ENCODE measurements around the gene SLCO4A1. TPM values are rescaled to one million over a fixed set of nuclear protein-coding genes. Genes with fewer than 3 reads are reported as not detected.

SLCO4A1 gene
- total RNA-seq, 4 donors from 2014 or later, result 26.1 to 67.4 (median 55.6) TPM

DNA sequence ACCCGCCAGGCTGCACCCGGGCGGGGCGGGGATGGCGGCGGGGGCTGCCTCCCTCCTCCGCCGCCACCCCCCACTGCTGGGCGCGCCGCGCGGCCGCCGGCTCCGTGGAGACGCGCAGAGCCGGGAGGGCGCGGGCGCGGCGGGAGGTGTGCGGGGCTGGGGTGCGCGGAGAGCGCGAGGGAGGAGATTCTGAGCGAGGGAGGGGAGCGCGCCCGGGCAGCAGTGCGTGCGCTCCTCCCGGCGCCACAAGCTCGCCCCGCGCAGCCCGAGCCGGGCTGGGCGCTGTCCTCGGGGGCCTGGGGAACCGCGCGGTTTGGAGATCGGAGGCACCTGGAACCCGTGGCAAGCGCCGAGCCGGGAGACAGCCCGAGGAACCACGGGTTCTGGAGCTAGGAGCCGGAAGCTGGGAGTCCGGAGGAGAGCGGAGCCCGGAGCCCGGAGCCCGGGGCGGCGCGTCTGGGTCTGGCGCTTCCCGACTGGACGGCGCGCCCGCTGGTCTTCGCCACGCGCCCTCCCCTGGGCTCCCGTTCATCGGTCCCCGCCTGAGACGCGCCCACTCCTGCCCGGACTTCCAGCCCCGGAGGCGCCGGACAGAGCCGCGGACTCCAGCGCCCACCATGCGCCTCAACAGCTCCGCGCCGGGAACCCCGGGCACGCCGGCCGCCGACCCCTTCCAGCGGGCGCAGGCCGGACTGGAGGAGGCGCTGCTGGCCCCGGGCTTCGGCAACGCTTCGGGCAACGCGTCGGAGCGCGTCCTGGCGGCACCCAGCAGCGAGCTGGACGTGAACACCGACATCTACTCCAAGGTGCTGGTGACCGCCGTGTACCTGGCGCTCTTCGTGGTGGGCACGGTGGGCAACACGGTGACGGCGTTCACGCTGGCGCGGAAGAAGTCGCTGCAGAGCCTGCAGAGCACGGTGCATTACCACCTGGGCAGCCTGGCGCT lies 66.6 kb downstream of the SLCO4A1 start, which contains the start of gene NTSR1:
Gene NTSR1 (plus strand): TSS at position 246 of the 946 bp plus-strand sequence. CDS start 372 bp downstream, at position 618.
- DNase-seq (ENCODE audit: low spot score), result no peak
- TF ChIP-seq, protein P1, sequence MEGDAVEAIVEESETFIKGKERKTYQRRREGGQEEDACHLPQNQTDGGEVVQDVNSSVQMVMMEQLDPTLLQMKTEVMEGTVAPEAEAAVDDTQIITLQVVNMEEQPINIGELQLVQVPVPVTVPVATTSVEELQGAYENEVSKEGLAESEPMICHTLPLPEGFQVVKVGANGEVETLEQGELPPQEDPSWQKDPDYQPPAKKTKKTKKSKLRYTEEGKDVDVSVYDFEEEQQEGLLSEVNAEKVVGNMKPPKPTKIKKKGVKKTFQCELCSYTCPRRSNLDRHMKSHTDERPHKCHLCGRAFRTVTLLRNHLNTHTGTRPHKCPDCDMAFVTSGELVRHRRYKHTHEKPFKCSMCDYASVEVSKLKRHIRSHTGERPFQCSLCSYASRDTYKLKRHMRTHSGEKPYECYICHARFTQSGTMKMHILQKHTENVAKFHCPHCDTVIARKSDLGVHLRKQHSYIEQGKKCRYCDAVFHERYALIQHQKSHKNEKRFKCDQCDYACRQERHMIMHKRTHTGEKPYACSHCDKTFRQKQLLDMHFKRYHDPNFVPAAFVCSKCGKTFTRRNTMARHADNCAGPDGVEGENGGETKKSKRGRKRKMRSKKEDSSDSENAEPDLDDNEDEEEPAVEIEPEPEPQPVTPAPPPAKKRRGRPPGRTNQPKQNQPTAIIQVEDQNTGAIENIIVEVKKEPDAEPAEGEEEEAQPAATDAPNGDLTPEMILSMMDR (IDR thresholded peaks at IDR 0.05), result no peak
- ATAC-seq (ENCODE audit: low FRiP score), result no peak

DNA sequence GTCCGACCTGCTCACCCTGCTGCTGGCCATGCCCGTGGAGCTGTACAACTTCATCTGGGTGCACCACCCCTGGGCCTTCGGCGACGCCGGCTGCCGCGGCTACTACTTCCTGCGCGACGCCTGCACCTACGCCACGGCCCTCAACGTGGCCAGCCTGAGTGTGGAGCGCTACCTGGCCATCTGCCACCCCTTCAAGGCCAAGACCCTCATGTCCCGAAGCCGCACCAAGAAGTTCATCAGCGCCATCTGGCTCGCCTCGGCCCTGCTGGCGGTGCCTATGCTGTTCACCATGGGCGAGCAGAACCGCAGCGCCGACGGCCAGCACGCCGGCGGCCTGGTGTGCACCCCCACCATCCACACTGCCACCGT lies 67.2 kb downstream of the SLCO4A1 start:
- DNase-seq (ENCODE audit: low spot score) (no peak), ATAC-seq (ENCODE audit: low FRiP score) (no peak)
- TF ChIP-seq, protein P1 (IDR thresholded peaks at IDR 0.05), result no peak

DNA sequence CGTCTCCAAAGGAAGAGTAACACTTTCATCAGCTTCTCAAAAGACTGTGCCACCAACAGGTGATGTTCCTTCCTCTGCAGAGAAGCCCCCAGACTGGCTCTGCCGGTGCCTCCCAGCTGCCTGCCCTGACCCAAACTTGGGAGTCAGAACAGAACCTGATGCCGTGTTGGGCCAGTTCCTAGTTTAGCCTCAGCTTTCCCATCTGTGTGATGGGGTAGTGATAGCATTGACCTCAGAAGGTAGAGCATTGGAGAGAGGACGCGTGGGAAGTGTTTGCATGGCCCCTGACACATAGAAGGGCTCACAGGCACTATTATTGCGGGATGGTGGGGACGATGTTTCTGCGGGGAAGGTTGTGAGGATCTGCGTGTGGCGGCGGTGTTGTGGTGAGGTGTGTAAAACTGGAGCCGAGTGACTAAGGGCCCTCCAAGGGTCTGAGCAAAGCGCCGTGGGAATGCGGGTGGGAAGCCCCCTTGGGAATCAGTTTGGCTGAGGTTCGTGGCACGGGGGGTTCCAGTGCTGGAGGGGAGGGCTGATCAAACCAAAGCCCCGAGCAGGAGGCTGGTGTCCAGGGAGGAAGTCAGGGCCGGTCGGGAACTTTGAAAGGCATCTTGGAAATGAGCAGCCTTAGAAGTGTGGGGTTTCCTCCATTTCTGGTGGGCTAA lies 68.0 kb downstream of the SLCO4A1 start:
- no peak for DNase-seq (ENCODE audit: low spot score)
- no peak for ATAC-seq (ENCODE audit: low FRiP score)
- TF ChIP-seq, protein P1 (IDR thresholded peaks at IDR 0.05), result no peak

GRCh38 chr20:62710886-62711702 lies 68.8 kb downstream of the SLCO4A1 start:
- DNase-seq (ENCODE audit: low spot score) (no peak), ATAC-seq (ENCODE audit: low FRiP score) (no peak)
- TF ChIP-seq, protein P1 (IDR thresholded peaks at IDR 0.05), result no peak

DNA sequence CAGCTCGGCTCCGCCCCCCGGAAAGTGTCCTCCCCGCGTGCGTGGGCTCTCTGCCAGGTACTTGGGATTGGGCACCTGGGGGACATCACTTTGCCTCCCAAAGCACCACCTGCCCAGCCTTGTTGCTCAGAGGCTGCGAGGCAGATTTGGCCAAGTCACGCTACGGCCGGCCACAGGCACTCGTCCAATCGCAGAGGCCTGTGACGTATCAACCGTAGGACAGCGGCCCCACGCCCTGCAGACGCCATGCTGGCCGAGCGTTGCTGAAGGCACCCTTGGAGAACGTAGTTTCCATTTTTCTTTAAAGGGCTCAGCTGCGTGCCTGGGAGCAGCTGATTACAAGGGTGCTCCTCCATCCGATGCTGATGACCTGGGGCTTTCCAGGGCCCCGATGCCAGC lies 69.4 kb downstream of the SLCO4A1 start:
- ATAC-seq (ENCODE audit: low FRiP score), result no peak
- TF ChIP-seq, protein P1 (IDR thresholded peaks at IDR 0.05), result no peak
- DNase-seq (ENCODE audit: low spot score), result no peak

DNA sequence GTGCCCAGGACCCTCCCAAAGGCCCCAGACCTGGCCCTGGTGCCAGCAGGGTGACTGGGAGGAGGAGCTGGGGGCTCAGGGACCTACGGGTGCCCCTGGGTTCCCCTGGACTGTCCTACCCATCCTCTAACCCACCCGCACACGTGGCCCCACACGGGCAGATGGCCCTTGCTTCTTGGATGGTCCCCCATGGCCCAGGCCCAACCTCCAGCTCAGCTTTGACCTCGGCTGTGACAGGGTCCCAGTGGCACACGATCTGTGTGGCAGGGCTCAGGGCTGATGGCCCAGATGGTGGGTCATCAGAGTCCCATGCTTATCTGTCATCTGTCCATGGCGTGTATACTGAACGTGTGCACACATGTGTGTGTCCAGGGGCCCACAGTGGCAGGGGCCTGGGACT lies 70.3 kb downstream of the SLCO4A1 start:
- TF ChIP-seq, protein P1 (IDR thresholded peaks at IDR 0.05), result no peak
- DNase-seq (ENCODE audit: low spot score) (no peak), ATAC-seq (ENCODE audit: low FRiP score) (no peak)

All from omental fat pad (tissue), 4 donors.